Gastrocnemius medialis (tissue), 4 donors: Measurements from ENCODE around the gene HHATL. TPM values are rescaled to one million over a fixed set of nuclear protein-coding genes. Genes with fewer than 3 reads are reported as not detected.

Source experiments
- ATAC-seq, 2 donors: fragments of 150-250 bp; one replicate each; pipeline ENCODE4 v1.9.1; 2016
- DNase-seq, 2 donors: peaks; one replicate each; pipeline ENCODE4 v3.0.0-alpha.2; 2019
- H3K27ac ChIP-seq, 4 donors: fragments of 200-600 bp; sonication (generic); 1 replicate in 1 of 4; 2 replicates in 3 of 4; pipeline ENCODE4 v1.5.1; 2016 to 2018; ENCODE audit warnings: mild to moderate bottlenecking in 2 of 4, moderate library complexity in 1 of 4
- H3K27me3 ChIP-seq, 3 donors: fragments of 200-600 bp; sonication (generic) in 2 of 3; 1 replicate in 1 of 3; 2 replicates in 2 of 3; pipeline versions ENCODE4 v1.5.1 to v1.6.0; 2016 to 2019; ENCODE audit warnings: mild to moderate bottlenecking in 1 of 3, moderate library complexity in 1 of 3
- H3K36me3 ChIP-seq, 2 donors: fragments of 200-600 bp; sonication (generic) in 1 of 2; one replicate each; pipeline ENCODE4 v1.5.1; 2017 to 2018
- H3K4me1 ChIP-seq, 2 donors: fragments of 200-600 bp; sonication (generic) in 1 of 2; one replicate each; pipeline ENCODE4 v1.5.1; 2016 to 2017; ENCODE audit warnings: mild to moderate bottlenecking in 2 of 2
- H3K4me3 ChIP-seq, 4 donors: fragments of 200-600 bp; sonication (generic) in 3 of 4; 1 replicate in 1 of 4; 2 replicates in 3 of 4; pipeline ENCODE4 v1.5.1; 2016 to 2019; ENCODE audit warnings: mild to moderate bottlenecking in 2 of 4
- H3K9me3 ChIP-seq, 3 donors: fragments of 200-600 bp; sonication (generic) in 2 of 3; 1 replicate in 1 of 3; 2 replicates in 2 of 3; pipeline ENCODE4 v1.5.1; 2016 to 2019
- CTCF ChIP-seq, 5 experiments: fragments of 450-650 bp in 3 of 5; fragments of 200-600 bp in 2 of 5; sonication (generic) in 2 of 5; IDR thresholded peaks in 4 of 5; conservative IDR thresholded peaks in 1 of 5; 1 replicate in 4 of 5; 2 replicates in 1 of 5; pipeline ENCODE4 v1.5.1; 2016 to 2019; ENCODE audit warnings: antibody characterized with exemption in 5 of 5, mild to moderate bottlenecking in 3 of 5, moderate library complexity in 3 of 5
- POLR2A ChIP-seq, 2 donors: fragments of 450-650 bp; IDR thresholded peaks; one replicate each; pipeline ENCODE4 v1.6.1; 2017; ENCODE audit warnings: antibody characterized with exemption in 2 of 2, mild to moderate bottlenecking in 2 of 2, moderate library complexity in 2 of 2
- in situ Hi-C, 4 donors: fragments of 200-750 bp; cut with MboI; loops; one replicate each; pipeline versions ENCODE4 v1.15.0 to v1.8.0; 2017; ENCODE audit warnings: low sequenced_read_pairs in 4 of 4
- intact Hi-C: fragments of 100-400 bp; cut with DNase I; formaldehyde crosslinking; loops from one replicate; pipeline ENCODE4 v1.15.1; 2023; ENCODE audit warnings: low total_unique reads
- total RNA-seq, 4 donors: library from RNA; depleted of rRNA; stranded (reverse); fragments of >200 nt; gene quantifications; one replicate each; pipeline versions ENCODE4 v1.1.0 to v1.2.3, GENCODE V29; 2016

HHATL gene
- total RNA-seq, 4 donors from 2014 or later = 78.0 to 309 (median 164) TPM

- Histone ChIP-seq H3K36me3 (no peaks in the 10 kb centered on the region), H3K4me3 (peak overlapping the region in 3 of 4 donors; percentile 5 to 13 (median 7)), H3K4me1 (peaks cover 44 to 45% of the 10 kb centered on the region in 2 donors), H3K27me3 (no peaks in the 10 kb centered on the region), H3K9me3 (no peaks in the 10 kb centered on the region), H3K27ac (peak overlapping the region; percentile 94 to 100 (median 99))
- intact Hi-C loops (no loop called here), in situ Hi-C loops (no loop called here)
- peak in 1 of 2 donors; percentile 47 for DNase-seq
- no peak for TF ChIP-seq CTCF (IDR thresholded peaks at IDR 0.05 in 4 of 5, conservative IDR thresholded peaks at IDR 0.05 in 1 of 5)
- no peak for TF ChIP-seq POLR2A (IDR thresholded peaks at IDR 0.05)
- no peak for ATAC-seq
Observed at GRCh38 chr3:42699511-42699971, 3.1 kb downstream of the HHATL start.

GRCh38 chr3:42698911-42699230 is 3.7 kb downstream of the HHATL start:
- Histone ChIP-seq H3K4me1 (peaks cover 37 to 39% of the 10 kb centered on the region in 2 donors), H3K27me3 (no peaks in the 10 kb centered on the region), H3K9me3 (no peaks in the 10 kb centered on the region), H3K27ac (peak overlapping the region; percentile 94 to 100 (median 99)), H3K36me3 (no peaks in the 10 kb centered on the region), H3K4me3 (no peak overlapping the region)
- peak; percentile 9 to 45 for TF ChIP-seq POLR2A (IDR thresholded peaks at IDR 0.05)
- no peak for TF ChIP-seq CTCF (IDR thresholded peaks at IDR 0.05 in 4 of 5, conservative IDR thresholded peaks at IDR 0.05 in 1 of 5)
- in situ Hi-C loops (no loop called here), intact Hi-C loops (no loop called here)
- DNase-seq (peak in 1 of 2 donors; percentile 35), ATAC-seq (no peak)

- in situ Hi-C loops = no loop called here
- H3K9me3 ChIP-seq = no peaks in the 10 kb centered on the region
- TF ChIP-seq POLR2A (IDR thresholded peaks at IDR 0.05) (no peak), CTCF (IDR thresholded peaks at IDR 0.05 in 4 of 5, conservative IDR thresholded peaks at IDR 0.05 in 1 of 5) (no peak)
- H3K36me3 ChIP-seq = no peaks in the 10 kb centered on the region
- ATAC-seq (no peak), DNase-seq (no peak)
- H3K4me3 ChIP-seq = no peak overlapping the region
- peaks cover 32 to 34% of the 10 kb centered on the region in 2 donors for H3K4me1 ChIP-seq
- intact Hi-C loops = no loop called here
- no peaks in the 10 kb centered on the region for H3K27me3 ChIP-seq
- H3K27ac ChIP-seq = peak overlapping the region; percentile 94 to 100 (median 99)
Observed at GRCh38 chr3:42698216-42698910, 4.2 kb downstream of the HHATL start.

GRCh38 chr3:42697289-42698051 is 5.1 kb downstream of the HHATL start:
- ATAC-seq (no peak), DNase-seq (no peak)
- no peak for TF ChIP-seq CTCF (IDR thresholded peaks at IDR 0.05 in 4 of 5, conservative IDR thresholded peaks at IDR 0.05 in 1 of 5)
- no peak for TF ChIP-seq POLR2A (IDR thresholded peaks at IDR 0.05)
- Histone ChIP-seq H3K4me1 (peaks cover 25 to 26% of the 10 kb centered on the region in 2 donors), H3K27ac (peak overlapping the region; percentile 94 to 100 (median 99)), H3K36me3 (no peaks in the 10 kb centered on the region), H3K27me3 (no peaks in the 10 kb centered on the region), H3K4me3 (no peak overlapping the region), H3K9me3 (no peaks in the 10 kb centered on the region)
- in situ Hi-C loops (no loop called here), intact Hi-C loops (no loop called here)
